K562 (cell line): ENCODE measurements around the gene PHF10. TPM values are rescaled to one million over a fixed set of nuclear protein-coding genes. Genes with fewer than 3 reads are reported as not detected.
A peak's percentile ranks its signal among the peaks of the same experiment; 100 is the strongest.

Source experiments
- BCLAF1 ChIP-seq, 2 experiments: fragments of 450-650 bp in 1 of 2; IDR thresholded peaks; 2 replicates each; pipeline ENCODE4 v1.6.1; 2011 to 2017; ENCODE audit warnings: low read depth in 2 of 2, antibody characterized with exemption in 1 of 2, borderline replicate concordance in 1 of 2, low read length in 1 of 2, mild to moderate bottlenecking in 1 of 2, mixed read lengths in 1 of 2; ENCODE audit not compliant: control insufficient read depth in 1 of 2
- BRD4 ChIP-seq: fragments of 200-600 bp; sonication (generic); IDR thresholded peaks from 2 replicates; pipeline ENCODE4 v1.6.1; 2017; ENCODE audit warnings: inconsistent platforms
- CCAR2 ChIP-seq: fragments of 200-400 bp; formaldehyde crosslinking; IDR thresholded peaks from 2 replicates; pipeline ENCODE4 v1.6.1; 2017; ENCODE audit warnings: mild to moderate bottlenecking, low read depth, low read length
- GTF2B ChIP-seq: IDR thresholded peaks from 2 replicates; pipeline ENCODE4 v1.6.1; 2011; ENCODE audit not compliant: insufficient read length; ENCODE audit errors: extremely low read depth
- HDGF ChIP-seq: fragments of 450-650 bp; IDR thresholded peaks from 2 replicates; pipeline ENCODE4 v1.6.1; 2016
- ILF3 ChIP-seq: fragments of 450-650 bp; IDR thresholded peaks from 2 replicates; pipeline ENCODE4 v1.6.1; 2018; ENCODE audit warnings: antibody characterized with exemption, mild to moderate bottlenecking, moderate library complexity, borderline replicate concordance
- POLR3A ChIP-seq: IDR thresholded peaks from 2 replicates; pipeline ENCODE4 v1.6.1; 2011; ENCODE audit warnings: borderline replicate concordance, mild to moderate bottlenecking, moderate library complexity; ENCODE audit not compliant: insufficient read length, insufficient read depth; ENCODE audit errors: extremely low read depth
- TBL1XR1 ChIP-seq, 2 experiments: IDR thresholded peaks; 2 replicates each; pipeline ENCODE4 v1.6.1; 2012; ENCODE audit warnings: improper control_type of control experiment in 2 of 2, low read length in 2 of 2, mild to moderate bottlenecking in 1 of 2
- TEAD2 ChIP-seq: fragments of 450-650 bp; IDR thresholded peaks from 2 replicates; pipeline ENCODE4 v1.6.1; 2016; ENCODE audit warnings: missing genetic modification characterization, control low read depth, missing compliant biosample characterization
- ZBTB8A ChIP-seq: fragments of 450-650 bp; IDR thresholded peaks from 2 replicates; pipeline ENCODE4 v1.6.1; 2018; ENCODE audit warnings: mild to moderate bottlenecking, moderate library complexity; ENCODE audit not compliant: partially characterized antibody
- ZNF143 ChIP-seq: sonication (generic); formaldehyde crosslinking; IDR thresholded peaks from 2 replicates; pipeline ENCODE4 v1.9.0; 2022; ENCODE audit warnings: mild to moderate bottlenecking, missing genetic modification reagents
- ZNF318 ChIP-seq, 2 experiments: fragments of 450-650 bp; IDR thresholded peaks; 2 replicates each; pipeline ENCODE4 v1.6.1; 2016; ENCODE audit warnings: mild to moderate bottlenecking in 2 of 2, borderline replicate concordance in 1 of 2, low read depth in 1 of 2, moderate library complexity in 1 of 2
- ZNF408 ChIP-seq: fragments of 250-450 bp; sonication (Bioruptor Pico); IDR thresholded peaks from 2 replicates; pipeline ENCODE4 v1.4.0; 2020; ENCODE audit warnings: low read depth, mild to moderate bottlenecking, moderate library complexity
- ZSCAN32 ChIP-seq: fragments of 450-650 bp; formaldehyde crosslinking; IDR thresholded peaks from 2 replicates; pipeline ENCODE4 v1.4.0; 2020; ENCODE audit warnings: mild to moderate bottlenecking, moderate library complexity
- polyA plus RNA-seq, 8 experiments: library from polyadenylated mRNA; depleted of rRNA in 4 of 8; stranded (reverse) in 5 of 8; unstranded in 3 of 8; fragments of >200 nt; fragmentation: Nextera tagmentation in 2 of 8; fragmentation: Illumina TruSeq in 1 of 8; extraction: Ambion mirVana in 2 of 8; extraction: Trizol in 1 of 8; gene quantifications; 2 replicates each; pipeline versions ENCODE4 v1.2.1 to v1.2.3, GENCODE V29; 2011 to 2014; ENCODE audit warnings: inconsistent platforms in 1 of 8, missing spikeins in 1 of 8
- total RNA-seq, 7 experiments: library from RNA; depleted of rRNA in 6 of 7; stranded (reverse); fragments of >200 nt in 6 of 7; fragmentation: Illumina TruSeq in 2 of 7; extraction: Trizol in 2 of 7; gene quantifications; 2 replicates each; pipeline versions ENCODE4 v1.2.1 to v1.2.3, GENCODE V29; 2011 to 2021; ENCODE audit warnings: low replicate concordance in 1 of 7

PHF10 gene
- total and polyA plus RNA-seq, 9 of the 15 experiments (the other 6 are each of a cell fraction or from before 2014, with no cell fraction given) = 23.9 to 88.9 (median 46.0) TPM

GRCh38 chr6:169701954-169702839 lies 22.1 kb downstream of the PHF10 start, which contains the start of the genes C6orf120 and WDR27 (continued):
- TF ChIP-seq ILF3 = no peak
- no peak for TF ChIP-seq GTF2B
- TF ChIP-seq ZNF143 (CRISPR knock-in tag) = no peak; the same call in 1 of the 2 replicates
- TF ChIP-seq ZNF318 (IDR thresholded peaks at IDR 0.05; ENCODE audit: borderline replicate concordance in 1 of 2, low read depth in 1 of 2) = no peak
- TF ChIP-seq ZNF408 = no peak
- peak; percentile 78; the same call in 1 of the 2 replicates for TF ChIP-seq BRD4
- peak; percentile 19 to 52; a peak in 2 of 4 replicates for TF ChIP-seq TBL1XR1 (IDR thresholded peaks at IDR 0.05; ENCODE audit: low read length in 2 of 2)
- TF ChIP-seq CCAR2 = no peak
- TF ChIP-seq POLR3A = no peak
- TF ChIP-seq ZBTB8A = no peak
- TF ChIP-seq HDGF = no peak
- no peak for TF ChIP-seq TEAD2 (tag)
- no peak for TF ChIP-seq BCLAF1 (IDR thresholded peaks at IDR 0.05; ENCODE audit: borderline replicate concordance in 1 of 2, control insufficient read depth in 1 of 2, low read depth in 2 of 2, low read length in 1 of 2)
- no peak for TF ChIP-seq ZSCAN32 (CRISPR knock-in tag)
